Activated naive CD4-positive, alpha-beta T cell treated with anti-CD3 and anti-CD28 coated beads, Interleukin-2, amount 50 U/mL, for 24 hours (primary cell): ENCODE data around the gene CUBN.
A peak's percentile ranks its signal among the peaks of the same experiment; 100 is the strongest.

Experiments
- H3K27ac Mint-ChIP-seq: one replicate; pipeline ENCODE4 v1.8.0; 2021; ENCODE audit warnings: mild to moderate bottlenecking, mixed read lengths
- H3K27me3 Mint-ChIP-seq: one replicate; pipeline ENCODE4 v1.8.0; 2021; ENCODE audit warnings: mixed read lengths
- H3K36me3 Mint-ChIP-seq: one replicate; pipeline ENCODE4 v1.8.0; 2021; ENCODE audit warnings: mixed read lengths
- H3K4me1 Mint-ChIP-seq: one replicate; pipeline ENCODE4 v1.8.0; 2021; ENCODE audit warnings: mixed read lengths
- H3K4me3 Mint-ChIP-seq: one replicate; pipeline ENCODE4 v1.8.0; 2021; ENCODE audit warnings: mild to moderate bottlenecking, mixed read lengths
- H3K9me3 Mint-ChIP-seq: one replicate; pipeline ENCODE4 v1.8.0; 2021; ENCODE audit warnings: mixed read lengths

Gene CUBN

GRCh38 chr10:17100586-17100985, 29.0 kb downstream of the CUBN start:
- no peaks in the 10 kb centered on the region for H3K4me1 Mint-ChIP-seq
- H3K36me3 Mint-ChIP-seq, result peaks cover 17% of the 10 kb centered on the region
- no peaks in the 10 kb centered on the region for H3K9me3 Mint-ChIP-seq
- H3K27ac Mint-ChIP-seq, result no peak overlapping the region
- H3K27me3 Mint-ChIP-seq, result no peaks in the 10 kb centered on the region
- no peak overlapping the region for H3K4me3 Mint-ChIP-seq

GRCh38 chr10:17098012-17098411, 31.6 kb downstream of the CUBN start:
- H3K4me1 Mint-ChIP-seq, result no peaks in the 10 kb centered on the region
- H3K4me3 Mint-ChIP-seq, result no peak overlapping the region
- H3K27ac Mint-ChIP-seq, result no peak overlapping the region
- H3K36me3 Mint-ChIP-seq, result peaks cover 22% of the 10 kb centered on the region
- no peaks in the 10 kb centered on the region for H3K9me3 Mint-ChIP-seq
- H3K27me3 Mint-ChIP-seq, result no peaks in the 10 kb centered on the region

GRCh38 chr10:17094844-17095243, 34.8 kb downstream of the CUBN start:
- Mint-ChIP-seq H3K4me3 (no peak overlapping the region), H3K9me3 (no peaks in the 10 kb centered on the region), H3K27ac (no peak overlapping the region), H3K4me1 (no peaks in the 10 kb centered on the region), H3K27me3 (no peaks in the 10 kb centered on the region), H3K36me3 (peaks cover 28% of the 10 kb centered on the region)

GRCh38 chr10:17092986-17093803, 36.4 kb downstream of the CUBN start:
- no peak overlapping the region for H3K4me3 Mint-ChIP-seq
- H3K4me1 Mint-ChIP-seq, result no peaks in the 10 kb centered on the region
- no peaks in the 10 kb centered on the region for H3K27me3 Mint-ChIP-seq
- no peaks in the 10 kb centered on the region for H3K9me3 Mint-ChIP-seq
- H3K36me3 Mint-ChIP-seq, result peaks cover 26% of the 10 kb centered on the region
- H3K27ac Mint-ChIP-seq, result no peak overlapping the region

- Mint-ChIP-seq H3K4me1 (no peaks in the 10 kb centered on the region), H3K27me3 (no peaks in the 10 kb centered on the region), H3K27ac (no peak overlapping the region), H3K9me3 (no peaks in the 10 kb centered on the region), H3K4me3 (no peak overlapping the region), H3K36me3 (peaks cover 26% of the 10 kb centered on the region)
These were observed 37.2 kb downstream of the CUBN start for GRCh38 chr10:17092216-17092944.

GRCh38 chr10:17088118-17088806, 41.3 kb downstream of the CUBN start:
- Mint-ChIP-seq H3K9me3 (no peaks in the 10 kb centered on the region), H3K4me3 (no peak overlapping the region), H3K27ac (no peak overlapping the region), H3K4me1 (no peaks in the 10 kb centered on the region), H3K36me3 (peaks cover 21% of the 10 kb centered on the region), H3K27me3 (no peaks in the 10 kb centered on the region)

GRCh38 chr10:17086865-17087367, 42.7 kb downstream of the CUBN start:
- peaks cover 14% of the 10 kb centered on the region for H3K36me3 Mint-ChIP-seq
- no peaks in the 10 kb centered on the region for H3K27me3 Mint-ChIP-seq
- no peaks in the 10 kb centered on the region for H3K9me3 Mint-ChIP-seq
- H3K4me1 Mint-ChIP-seq, result no peaks in the 10 kb centered on the region
- H3K4me3 Mint-ChIP-seq, result no peak overlapping the region
- no peak overlapping the region for H3K27ac Mint-ChIP-seq

GRCh38 chr10:17085011-17085725, 44.4 kb downstream of the CUBN start:
- Mint-ChIP-seq H3K36me3 (peaks cover 21% of the 10 kb centered on the region), H3K4me1 (peaks cover 5% of the 10 kb centered on the region), H3K27me3 (no peaks in the 10 kb centered on the region), H3K4me3 (no peak overlapping the region), H3K9me3 (no peaks in the 10 kb centered on the region), H3K27ac (no peak overlapping the region)

GRCh38 chr10:17084258-17084657, 45.4 kb downstream of the CUBN start:
- Mint-ChIP-seq H3K4me3 (no peak overlapping the region), H3K27ac (no peak overlapping the region), H3K27me3 (no peaks in the 10 kb centered on the region), H3K36me3 (peaks cover 23% of the 10 kb centered on the region), H3K9me3 (no peaks in the 10 kb centered on the region), H3K4me1 (peaks cover 10% of the 10 kb centered on the region)

- Mint-ChIP-seq H3K36me3 (peaks cover 29% of the 10 kb centered on the region), H3K9me3 (no peaks in the 10 kb centered on the region)
These were observed 48.2 kb downstream of the CUBN start for GRCh38 chr10:17081431-17081830.

GRCh38 chr10:17077890-17078289, 51.7 kb downstream of the CUBN start:
- no peaks in the 10 kb centered on the region for H3K9me3 Mint-ChIP-seq
- H3K27ac Mint-ChIP-seq, result no peak overlapping the region
- H3K4me3 Mint-ChIP-seq, result no peak overlapping the region
- H3K27me3 Mint-ChIP-seq, result no peaks in the 10 kb centered on the region
- H3K4me1 Mint-ChIP-seq, result peaks cover 45% of the 10 kb centered on the region
- peaks cover 22% of the 10 kb centered on the region for H3K36me3 Mint-ChIP-seq

More at GRCh38 chr10:17081431-17081830, 48.2 kb downstream of the CUBN start:
- Mint-ChIP-seq H3K4me3 (no peak overlapping the region), H3K27ac (no peak overlapping the region), H3K27me3 (no peaks in the 10 kb centered on the region), H3K4me1 (peaks cover 20% of the 10 kb centered on the region)

- Mint-ChIP-seq H3K27ac (no peak overlapping the region), H3K4me1 (peaks cover 45% of the 10 kb centered on the region), H3K9me3 (no peaks in the 10 kb centered on the region), H3K27me3 (no peaks in the 10 kb centered on the region), H3K4me3 (no peak overlapping the region), H3K36me3 (peaks cover 22% of the 10 kb centered on the region)
These were observed 52.2 kb downstream of the CUBN start for GRCh38 chr10:17077346-17077781.

- H3K4me3 Mint-ChIP-seq, result no peak overlapping the region
- no peaks in the 10 kb centered on the region for H3K27me3 Mint-ChIP-seq
- H3K36me3 Mint-ChIP-seq, result peaks cover 19% of the 10 kb centered on the region
- no peak overlapping the region for H3K27ac Mint-ChIP-seq
- peaks cover 45% of the 10 kb centered on the region for H3K4me1 Mint-ChIP-seq
- no peaks in the 10 kb centered on the region for H3K9me3 Mint-ChIP-seq
These were observed 52.8 kb downstream of the CUBN start for GRCh38 chr10:17076626-17077345.

GRCh38 chr10:17075533-17076359, 53.9 kb downstream of the CUBN start:
- Mint-ChIP-seq H3K27ac (peak overlapping the region; percentile 35), H3K4me3 (no peak overlapping the region), H3K4me1 (peaks cover 45% of the 10 kb centered on the region), H3K9me3 (no peaks in the 10 kb centered on the region), H3K27me3 (no peaks in the 10 kb centered on the region), H3K36me3 (peaks cover 21% of the 10 kb centered on the region)
